WTC11 (cell line): ENCODE results near the gene ECHS1.

Source experiments
- CTCF ChIP-seq: fragments of 200-600 bp; IDR thresholded peaks from 2 replicates; pipeline ENCODE4 v1.8.0; 2022; ENCODE audit warnings: antibody characterized with exemption
- E2F1 ChIP-seq: sonication (generic); formaldehyde crosslinking; IDR thresholded peaks from 2 replicates; pipeline ENCODE4 v1.8.0; 2022; ENCODE audit warnings: mild to moderate bottlenecking, missing genetic modification reagents
- IRF1 ChIP-seq: sonication (generic); formaldehyde crosslinking; IDR thresholded peaks from 2 replicates; pipeline ENCODE4 v1.8.0; 2023; ENCODE audit warnings: missing genetic modification reagents
- KAT7 ChIP-seq: sonication (generic); formaldehyde crosslinking; IDR thresholded peaks from 2 replicates; pipeline ENCODE4 v1.8.1; 2023; ENCODE audit warnings: missing genetic modification reagents, mild to moderate bottlenecking, borderline replicate concordance
- TEAD4 ChIP-seq: sonication (generic); formaldehyde crosslinking; IDR thresholded peaks from 2 replicates; pipeline ENCODE4 v1.8.0; 2022; ENCODE audit warnings: mild to moderate bottlenecking, missing genetic modification reagents
- USF2 ChIP-seq: sonication (generic); formaldehyde crosslinking; IDR thresholded peaks from 2 replicates; pipeline ENCODE4 v1.8.1; 2023; ENCODE audit warnings: mild to moderate bottlenecking, missing genetic modification reagents, moderate library complexity
- TF ChIP-seq, protein P1 (sequence below): sonication (generic); formaldehyde crosslinking; IDR thresholded peaks from 2 replicates; pipeline ENCODE4 v1.8.0; 2022; ENCODE audit warnings: missing genetic modification reagents
- TF ChIP-seq, protein P2 (sequence below): sonication (generic); formaldehyde crosslinking; conservative IDR thresholded peaks from 2 replicates; pipeline ENCODE4 v1.8.1; 2023; ENCODE audit warnings: mild to moderate bottlenecking, low read depth, missing genetic modification reagents, moderate library complexity
- TF ChIP-seq, protein P3 (sequence below): sonication (generic); formaldehyde crosslinking; IDR thresholded peaks from 2 replicates; pipeline ENCODE4 v1.8.0; 2022; ENCODE audit warnings: mild to moderate bottlenecking, missing genetic modification reagents
- TF ChIP-seq, protein P4 (sequence below): sonication (generic); formaldehyde crosslinking; IDR thresholded peaks from 2 replicates; pipeline ENCODE4 v1.8.0; 2022; ENCODE audit warnings: mild to moderate bottlenecking, missing genetic modification reagents

- TF ChIP-seq CTCF (no peak), TEAD4 (CRISPR knock-in tag) (no peak), USF2 (CRISPR knock-in tag) (no peak), KAT7 (no peak), IRF1 (CRISPR knock-in tag) (no peak), E2F1 (CRISPR knock-in tag) (no peak)
- TF ChIP-seq, protein P1, sequence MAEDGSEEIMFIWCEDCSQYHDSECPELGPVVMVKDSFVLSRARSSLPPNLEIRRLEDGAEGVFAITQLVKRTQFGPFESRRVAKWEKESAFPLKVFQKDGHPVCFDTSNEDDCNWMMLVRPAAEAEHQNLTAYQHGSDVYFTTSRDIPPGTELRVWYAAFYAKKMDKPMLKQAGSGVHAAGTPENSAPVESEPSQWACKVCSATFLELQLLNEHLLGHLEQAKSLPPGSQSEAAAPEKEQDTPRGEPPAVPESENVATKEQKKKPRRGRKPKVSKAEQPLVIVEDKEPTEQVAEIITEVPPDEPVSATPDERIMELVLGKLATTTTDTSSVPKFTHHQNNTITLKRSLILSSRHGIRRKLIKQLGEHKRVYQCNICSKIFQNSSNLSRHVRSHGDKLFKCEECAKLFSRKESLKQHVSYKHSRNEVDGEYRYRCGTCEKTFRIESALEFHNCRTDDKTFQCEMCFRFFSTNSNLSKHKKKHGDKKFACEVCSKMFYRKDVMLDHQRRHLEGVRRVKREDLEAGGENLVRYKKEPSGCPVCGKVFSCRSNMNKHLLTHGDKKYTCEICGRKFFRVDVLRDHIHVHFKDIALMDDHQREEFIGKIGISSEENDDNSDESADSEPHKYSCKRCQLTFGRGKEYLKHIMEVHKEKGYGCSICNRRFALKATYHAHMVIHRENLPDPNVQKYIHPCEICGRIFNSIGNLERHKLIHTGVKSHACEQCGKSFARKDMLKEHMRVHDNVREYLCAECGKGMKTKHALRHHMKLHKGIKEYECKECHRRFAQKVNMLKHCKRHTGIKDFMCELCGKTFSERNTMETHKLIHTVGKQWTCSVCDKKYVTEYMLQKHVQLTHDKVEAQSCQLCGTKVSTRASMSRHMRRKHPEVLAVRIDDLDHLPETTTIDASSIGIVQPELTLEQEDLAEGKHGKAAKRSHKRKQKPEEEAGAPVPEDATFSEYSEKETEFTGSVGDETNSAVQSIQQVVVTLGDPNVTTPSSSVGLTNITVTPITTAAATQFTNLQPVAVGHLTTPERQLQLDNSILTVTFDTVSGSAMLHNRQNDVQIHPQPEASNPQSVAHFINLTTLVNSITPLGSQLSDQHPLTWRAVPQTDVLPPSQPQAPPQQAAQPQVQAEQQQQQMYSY (CRISPR knock-in tag), result no peak
- TF ChIP-seq, protein P2, sequence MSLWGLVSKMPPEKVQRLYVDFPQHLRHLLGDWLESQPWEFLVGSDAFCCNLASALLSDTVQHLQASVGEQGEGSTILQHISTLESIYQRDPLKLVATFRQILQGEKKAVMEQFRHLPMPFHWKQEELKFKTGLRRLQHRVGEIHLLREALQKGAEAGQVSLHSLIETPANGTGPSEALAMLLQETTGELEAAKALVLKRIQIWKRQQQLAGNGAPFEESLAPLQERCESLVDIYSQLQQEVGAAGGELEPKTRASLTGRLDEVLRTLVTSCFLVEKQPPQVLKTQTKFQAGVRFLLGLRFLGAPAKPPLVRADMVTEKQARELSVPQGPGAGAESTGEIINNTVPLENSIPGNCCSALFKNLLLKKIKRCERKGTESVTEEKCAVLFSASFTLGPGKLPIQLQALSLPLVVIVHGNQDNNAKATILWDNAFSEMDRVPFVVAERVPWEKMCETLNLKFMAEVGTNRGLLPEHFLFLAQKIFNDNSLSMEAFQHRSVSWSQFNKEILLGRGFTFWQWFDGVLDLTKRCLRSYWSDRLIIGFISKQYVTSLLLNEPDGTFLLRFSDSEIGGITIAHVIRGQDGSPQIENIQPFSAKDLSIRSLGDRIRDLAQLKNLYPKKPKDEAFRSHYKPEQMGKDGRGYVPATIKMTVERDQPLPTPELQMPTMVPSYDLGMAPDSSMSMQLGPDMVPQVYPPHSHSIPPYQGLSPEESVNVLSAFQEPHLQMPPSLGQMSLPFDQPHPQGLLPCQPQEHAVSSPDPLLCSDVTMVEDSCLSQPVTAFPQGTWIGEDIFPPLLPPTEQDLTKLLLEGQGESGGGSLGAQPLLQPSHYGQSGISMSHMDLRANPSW (CRISPR knock-in tag), result no peak
- TF ChIP-seq, protein P3, sequence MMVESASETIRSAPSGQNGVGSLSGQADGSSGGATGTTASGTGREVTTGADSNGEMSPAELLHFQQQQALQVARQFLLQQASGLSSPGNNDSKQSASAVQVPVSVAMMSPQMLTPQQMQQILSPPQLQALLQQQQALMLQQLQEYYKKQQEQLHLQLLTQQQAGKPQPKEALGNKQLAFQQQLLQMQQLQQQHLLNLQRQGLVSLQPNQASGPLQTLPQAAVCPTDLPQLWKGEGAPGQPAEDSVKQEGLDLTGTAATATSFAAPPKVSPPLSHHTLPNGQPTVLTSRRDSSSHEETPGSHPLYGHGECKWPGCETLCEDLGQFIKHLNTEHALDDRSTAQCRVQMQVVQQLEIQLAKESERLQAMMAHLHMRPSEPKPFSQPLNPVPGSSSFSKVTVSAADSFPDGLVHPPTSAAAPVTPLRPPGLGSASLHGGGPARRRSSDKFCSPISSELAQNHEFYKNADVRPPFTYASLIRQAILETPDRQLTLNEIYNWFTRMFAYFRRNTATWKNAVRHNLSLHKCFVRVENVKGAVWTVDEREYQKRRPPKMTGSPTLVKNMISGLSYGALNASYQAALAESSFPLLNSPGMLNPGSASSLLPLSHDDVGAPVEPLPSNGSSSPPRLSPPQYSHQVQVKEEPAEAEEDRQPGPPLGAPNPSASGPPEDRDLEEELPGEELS (CRISPR knock-in tag), result no peak
- TF ChIP-seq, protein P4, sequence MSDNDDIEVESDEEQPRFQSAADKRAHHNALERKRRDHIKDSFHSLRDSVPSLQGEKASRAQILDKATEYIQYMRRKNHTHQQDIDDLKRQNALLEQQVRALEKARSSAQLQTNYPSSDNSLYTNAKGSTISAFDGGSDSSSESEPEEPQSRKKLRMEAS (CRISPR knock-in tag), result no peak
These were observed 6.4 kb downstream of the ECHS1 start for GRCh38 chr10:133366751-133367150.
